ENCODE measurements around the gene C20orf202. TPM values are rescaled to one million over a fixed set of nuclear protein-coding genes. Genes with fewer than 3 reads are reported as not detected.

Gene C20orf202
- total RNA-seq, 1 donor, result 0.09 TPM

GRCh38 chr20:1163105-1163504 lies 40.1 kb upstream of the C20orf202 start:
- H3K4me3 ChIP-seq (ENCODE audit: low read depth, low read length), result no peak overlapping the region
- no peak for TF ChIP-seq CTCF (IDR thresholded peaks at IDR 0.05; ENCODE audit: insufficient read depth, low read length)
- no peak for DNase-seq (ENCODE audit: low read depth)

GRCh38 chr20:1163653-1164052 lies 39.6 kb upstream of the C20orf202 start:
- DNase-seq (ENCODE audit: low read depth), result no peak
- TF ChIP-seq CTCF (IDR thresholded peaks at IDR 0.05; ENCODE audit: insufficient read depth, low read length), result no peak
- no peak overlapping the region for H3K4me3 ChIP-seq (ENCODE audit: low read depth, low read length)

GRCh38 chr20:1164871-1165270 lies 38.4 kb upstream of the C20orf202 start:
- no peak for TF ChIP-seq CTCF (IDR thresholded peaks at IDR 0.05; ENCODE audit: insufficient read depth, low read length)
- no peak overlapping the region for H3K4me3 ChIP-seq (ENCODE audit: low read depth, low read length)
- no peak for DNase-seq (ENCODE audit: low read depth)

- TF ChIP-seq CTCF (IDR thresholded peaks at IDR 0.05; ENCODE audit: insufficient read depth, low read length), result no peak
- no peak for DNase-seq (ENCODE audit: low read depth)
- H3K4me3 ChIP-seq (ENCODE audit: low read depth, low read length), result no peak overlapping the region
These were observed 37.7 kb upstream of the C20orf202 start for GRCh38 chr20:1165521-1165920.

GRCh38 chr20:1165941-1166340 lies 37.3 kb upstream of the C20orf202 start:
- H3K4me3 ChIP-seq (ENCODE audit: low read depth, low read length), result no peak overlapping the region
- DNase-seq (ENCODE audit: low read depth), result no peak
- no peak for TF ChIP-seq CTCF (IDR thresholded peaks at IDR 0.05; ENCODE audit: insufficient read depth, low read length)

- no peak for DNase-seq (ENCODE audit: low read depth)
These were observed 36.1 kb upstream of the C20orf202 start for GRCh38 chr20:1166948-1167720.

More at GRCh38 chr20:1166948-1167720, 36.1 kb upstream of the C20orf202 start:
- TF ChIP-seq CTCF (IDR thresholded peaks at IDR 0.05; ENCODE audit: insufficient read depth, low read length), result no peak
- no peak overlapping the region for H3K4me3 ChIP-seq (ENCODE audit: low read depth, low read length)

All from fibroblast of the aortic adventitia (primary cell).